Esophagus muscularis mucosa (tissue), 4 donors: Measurements from ENCODE around the gene MX2. TPM values are rescaled to one million over a fixed set of nuclear protein-coding genes. Genes with fewer than 3 reads are reported as not detected.

Experiments
- DNase-seq: peaks from one replicate; pipeline ENCODE4 v3.0.0-alpha.2; 2017; ENCODE audit errors: extremely low spot score
- H3K27ac ChIP-seq, 4 donors: fragments of 200-600 bp; sonication (generic); replicated peaks in 1 of 4; 1 replicate in 3 of 4; 2 replicates in 1 of 4; pipeline ENCODE4 v1.5.1; 2016 to 2019; ENCODE audit warnings: mild to moderate bottlenecking in 1 of 4
- H3K27me3 ChIP-seq, 4 donors: fragments of 200-600 bp; sonication (generic); one replicate each; pipeline versions ENCODE4 v1.5.1 to v1.6.0; 2016 to 2019
- H3K36me3 ChIP-seq, 4 donors: fragments of 200-600 bp; sonication (generic); one replicate each; pipeline ENCODE4 v1.5.1; 2016 to 2019
- H3K4me1 ChIP-seq, 4 donors: fragments of 200-600 bp; sonication (generic); one replicate each; pipeline ENCODE4 v1.5.1; 2016 to 2019
- H3K4me3 ChIP-seq, 4 donors: fragments of 200-600 bp; sonication (generic); 1 replicate in 2 of 4; 2 replicates in 2 of 4; pipeline ENCODE4 v1.5.1; 2016 to 2019; ENCODE audit warnings: mild to moderate bottlenecking in 4 of 4, moderate library complexity in 1 of 4
- H3K9me3 ChIP-seq, 4 donors: fragments of 200-600 bp; sonication (generic); 1 replicate in 3 of 4; 2 replicates in 1 of 4; pipeline ENCODE4 v1.5.1; 2016 to 2019
- CTCF ChIP-seq, 3 experiments: fragments of 200-600 bp in 2 of 3; fragments of 450-650 bp in 1 of 3; sonication (generic) in 2 of 3; IDR thresholded peaks; one replicate each; pipeline ENCODE4 v1.5.1; 2017 to 2019; ENCODE audit warnings: antibody characterized with exemption in 3 of 3, mild to moderate bottlenecking in 2 of 3, moderate library complexity in 1 of 3
- EP300 ChIP-seq: sonication (generic); formaldehyde crosslinking; IDR thresholded peaks from one replicate; pipeline ENCODE4 v1.6.1; 2017; ENCODE audit warnings: antibody characterized with exemption
- POLR2A ChIP-seq: fragments of 450-650 bp; IDR thresholded peaks from one replicate; pipeline ENCODE4 v1.6.1; 2017; ENCODE audit warnings: antibody characterized with exemption, moderate library complexity, mild to moderate bottlenecking, low read depth
- POLR2AphosphoS5 ChIP-seq, 2 donors: sonication (generic); formaldehyde crosslinking; IDR thresholded peaks; one replicate each; pipeline ENCODE4 v1.6.1; 2017; ENCODE audit warnings: antibody characterized with exemption in 2 of 2
- WGBS: methylation state at CpG from one replicate; pipeline ENCODE4 v1.1.5; 2018; 5-methylcytosine and 5-hydroxymethylcytosine counted together
- intact Hi-C: fragments of 100-400 bp; cut with DNase I; formaldehyde crosslinking; loops from one replicate; pipeline ENCODE4 v1.15.1; 2023
- total RNA-seq, 4 donors: library from RNA; depleted of rRNA; stranded (reverse); fragments of >200 nt; gene quantifications; one replicate each; pipeline versions ENCODE4 v1.1.0 to v1.2.1, GENCODE V29; 2016

MX2 gene
- total RNA-seq, 4 donors from 2014 or later, result 5.4 to 19.7 (median 7.0) TPM

DNA sequence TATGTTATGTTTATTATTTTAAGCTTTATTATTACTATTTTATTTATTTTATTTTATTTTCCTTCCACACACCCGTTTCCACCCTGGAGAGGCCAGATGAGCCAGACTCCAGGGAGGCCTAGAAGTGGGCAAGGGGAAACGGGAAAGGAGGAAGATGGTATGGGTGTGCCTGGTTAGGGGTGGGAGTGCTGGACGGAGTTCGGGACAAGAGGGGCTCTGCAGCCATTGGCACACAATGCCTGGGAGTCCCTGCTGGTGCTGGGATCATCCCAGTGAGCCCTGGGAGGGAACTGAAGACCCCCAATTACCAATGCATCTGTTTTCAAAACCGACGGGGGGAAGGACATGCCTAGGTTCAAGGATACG lies 63.7 kb downstream of the MX2 start:
- WGBS, result 69% methylated on average over 6 of the region's 7 CpGs
- TF ChIP-seq POLR2A (no peak), POLR2AphosphoS5 (IDR thresholded peaks at IDR 0.05) (no peak), EP300 (no peak), CTCF (IDR thresholded peaks at IDR 0.05) (no peak)
- H3K4me1 ChIP-seq, result peaks cover 4 to 42% (median 36%) of the 10 kb centered on the region in 4 donors
- no peaks in the 10 kb centered on the region for H3K27me3 ChIP-seq
- H3K27ac ChIP-seq, result peak overlapping the region; percentile 69 to 83 (median 76)
- intact Hi-C loops, result no loop called here
- peaks cover 0 to 27% (median 10%) of the 10 kb centered on the region in 4 donors for H3K36me3 ChIP-seq
- peak; percentile 66 for DNase-seq
- peak overlapping the region; percentile 73 to 77 (median 74) for H3K4me3 ChIP-seq
- H3K9me3 ChIP-seq, result no peaks in the 10 kb centered on the region

- Histone ChIP-seq H3K4me1 (peaks cover 4 to 37% (median 31%) of the 10 kb centered on the region in 4 donors), H3K36me3 (peaks cover 0 to 32% (median 11%) of the 10 kb centered on the region in 4 donors), H3K9me3 (no peaks in the 10 kb centered on the region), H3K4me3 (peak within 1 kb of the TSS; percentile 73 to 77 (median 74)), H3K27me3 (no peaks in the 10 kb centered on the region), H3K27ac (peak within 1 kb of the TSS; percentile 69 to 83 (median 76))
- TF ChIP-seq EP300, result no peak
- no peak for TF ChIP-seq CTCF (IDR thresholded peaks at IDR 0.05)
- peak; percentile 78 to 83 for TF ChIP-seq POLR2AphosphoS5 (IDR thresholded peaks at IDR 0.05)
- peak; percentile 17 for TF ChIP-seq POLR2A
- intact Hi-C loops, result no loop called here
- DNase-seq, result peak; percentile 93
- under 1% methylated on average over 31 of the region's 65 CpGs for WGBS
Measured at GRCh38 chr21:41425954-41426675, 64.3 kb downstream of the MX2 start, which contains the start of gene MX1. MX1 (plus strand) TSS chr21:41426239; CDS start chr21:41432071, 5,832 bp downstream.

- H3K4me3 ChIP-seq, result peak overlapping the region; percentile 73 to 77 (median 74)
- intact Hi-C loops, result no loop called here
- peak overlapping the region; percentile 69 to 83 (median 76) for H3K27ac ChIP-seq
- peak; percentile 62 for DNase-seq
- no peaks in the 10 kb centered on the region for H3K9me3 ChIP-seq
- H3K36me3 ChIP-seq, result peaks cover 3 to 39% (median 15%) of the 10 kb centered on the region in 4 donors
- no peak for TF ChIP-seq POLR2A
- no peak for TF ChIP-seq EP300
- no peak for TF ChIP-seq CTCF (IDR thresholded peaks at IDR 0.05)
- TF ChIP-seq POLR2AphosphoS5 (IDR thresholded peaks at IDR 0.05), result no peak
- peaks cover 4 to 31% (median 25%) of the 10 kb centered on the region in 4 donors for H3K4me1 ChIP-seq
- no peaks in the 10 kb centered on the region for H3K27me3 ChIP-seq
- WGBS, result 27% methylated on average over 19 of the region's 41 CpGs
Measured at GRCh38 chr21:41426676-41427404, 65.0 kb downstream of the MX2 start.

- DNase-seq, result no peak
- no peaks in the 10 kb centered on the region for H3K27me3 ChIP-seq
- H3K4me3 ChIP-seq, result peak overlapping the region in 1 of 4 donors; percentile 73
- peaks cover 4 to 30% (median 19%) of the 10 kb centered on the region in 4 donors for H3K4me1 ChIP-seq
- H3K9me3 ChIP-seq, result no peaks in the 10 kb centered on the region
- intact Hi-C loops, result no loop called here
- peak overlapping the region in 2 of 4 donors; percentile 76 to 83 for H3K27ac ChIP-seq
- peaks cover 10 to 47% (median 20%) of the 10 kb centered on the region in 4 donors for H3K36me3 ChIP-seq
- no peak for TF ChIP-seq CTCF (IDR thresholded peaks at IDR 0.05)
- no peak for TF ChIP-seq POLR2A
- WGBS, result 94% methylated on average over 8 of the region's 8 CpGs
Measured at GRCh38 chr21:41427556-41427955, 65.7 kb downstream of the MX2 start.
